MM.1S (cell line): ENCODE results near the gene CIB4.

Experiments
- DNase-seq: peaks from one replicate; pipeline ENCODE4 v3.0.0-alpha.2; 2015
- H2AFZ ChIP-seq: fragments of 300-600 bp; sonication (generic); 2 replicates; pipeline ENCODE4 v1.6.0; 2016; ENCODE audit warnings: antibody characterized with exemption, low read length
- H3F3A ChIP-seq: fragments of 300-600 bp; sonication (generic); 2 replicates; pipeline ENCODE4 v1.6.1; 2016; ENCODE audit warnings: mild to moderate bottlenecking, antibody characterized with exemption, low read length, moderate library complexity, mixed read lengths; ENCODE audit not compliant: insufficient read depth
- H3K27ac ChIP-seq: fragments of 300-600 bp; sonication (generic); 2 replicates; pipeline ENCODE4 v1.5.1; 2016; ENCODE audit warnings: mild to moderate bottlenecking, low read length
- H3K27me3 ChIP-seq: fragments of 300-600 bp; sonication (generic); replicated peaks from 2 replicates; pipeline ENCODE4 v1.6.0; 2016; ENCODE audit warnings: low read length; ENCODE audit not compliant: insufficient read depth
- H3K36me3 ChIP-seq: fragments of 300-600 bp; sonication (generic); replicated peaks from 2 replicates; pipeline ENCODE4 v1.6.1; 2016; ENCODE audit warnings: mild to moderate bottlenecking, low read length, mixed read lengths; ENCODE audit not compliant: insufficient read depth
- H3K4me1 ChIP-seq: fragments of 300-600 bp; sonication (generic); 2 replicates; pipeline ENCODE4 v1.6.1; 2016; ENCODE audit warnings: low read length, mixed read lengths
- H3K4me2 ChIP-seq: fragments of 300-600 bp; sonication (generic); 2 replicates; pipeline ENCODE4 v1.6.0; 2016; ENCODE audit warnings: low read depth, low read length
- H3K4me3 ChIP-seq: fragments of 300-600 bp; sonication (generic); 2 replicates; pipeline ENCODE4 v1.5.1; 2016; ENCODE audit warnings: low read length, mixed read lengths
- H3K79me2 ChIP-seq: fragments of 300-600 bp; sonication (generic); 2 replicates; pipeline ENCODE4 v1.6.1; 2016; ENCODE audit warnings: mixed run types, low read length, mixed read lengths
- H3K9ac ChIP-seq: fragments of 300-600 bp; sonication (generic); 2 replicates; pipeline ENCODE4 v1.6.1; 2016; ENCODE audit warnings: low read length, mixed read lengths
- H3K9me2 ChIP-seq: fragments of 300-600 bp; sonication (generic); replicated peaks from 2 replicates; pipeline ENCODE4 v1.6.1; 2016; ENCODE audit warnings: mild to moderate bottlenecking, low read length, mixed read lengths; ENCODE audit not compliant: insufficient read depth
- H3K9me3 ChIP-seq: fragments of 300-600 bp; sonication (generic); replicated peaks from 2 replicates; pipeline ENCODE4 v1.6.1; 2016; ENCODE audit warnings: mild to moderate bottlenecking, low read length, mixed read lengths; ENCODE audit not compliant: insufficient read depth
- H4K20me1 ChIP-seq: fragments of 300-600 bp; sonication (generic); 2 replicates; pipeline ENCODE4 v1.6.1; 2016; ENCODE audit warnings: mild to moderate bottlenecking, low read length, moderate library complexity, mixed read lengths; ENCODE audit not compliant: insufficient read depth
- EZH2 ChIP-seq: fragments of 300-600 bp; sonication (generic); optimal IDR thresholded peaks from 2 replicates; pipeline ENCODE3; 2017; ENCODE audit warnings: low read depth, mild to moderate bottlenecking, antibody characterized with exemption, low read length, mixed read lengths
- EZH2phosphoT487 ChIP-seq: fragments of 300-600 bp; sonication (generic); IDR thresholded peaks from 2 replicates; pipeline ENCODE4 v1.6.1; 2018; ENCODE audit warnings: antibody characterized with exemption, low read length
- TF ChIP-seq, protein P1 (sequence below): fragments of 300-600 bp; sonication (generic); IDR thresholded peaks from 2 replicates; pipeline ENCODE4 v1.5.1; 2016; ENCODE audit warnings: antibody characterized with exemption, low read length, mixed read lengths

Gene CIB4

DNA sequence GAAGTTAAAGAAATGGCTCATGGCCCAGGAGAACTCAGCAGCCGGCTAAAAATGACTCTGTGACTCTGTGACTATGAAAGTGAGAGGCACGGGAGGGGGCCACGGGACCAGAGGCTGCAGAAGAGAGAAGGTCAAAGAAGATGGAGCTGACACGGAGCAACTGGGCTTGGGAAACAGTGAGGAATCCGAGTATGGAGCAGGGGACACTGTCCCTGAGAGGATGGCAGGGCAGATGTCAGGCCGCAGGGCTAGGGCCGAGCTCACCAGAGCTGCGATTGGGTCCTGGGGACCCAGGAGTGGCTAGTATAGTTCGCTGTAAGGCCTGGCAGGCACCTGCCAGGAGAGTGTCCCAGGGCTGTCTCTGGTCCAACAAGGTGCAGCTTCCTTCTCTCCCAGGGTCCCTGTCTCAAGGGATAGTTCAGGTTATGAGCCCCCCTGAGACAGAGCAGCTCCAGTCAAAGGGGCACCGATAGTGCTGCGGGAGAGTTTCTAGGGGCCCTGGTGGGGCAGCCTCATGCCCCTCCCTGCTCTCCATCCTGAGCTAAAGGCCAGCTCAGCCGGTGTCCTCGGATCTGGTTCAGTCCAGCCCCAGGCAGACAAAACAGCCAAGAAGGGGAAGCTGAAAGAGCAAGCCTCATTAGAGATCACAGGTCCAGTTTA lies 42.7 kb downstream of the CIB4 start:
- Histone ChIP-seq H4K20me1 (no peaks in the 10 kb centered on the region), H3K36me3 (no peaks in the 10 kb centered on the region), H3K79me2 (no peaks in the 10 kb centered on the region), H2AFZ (no peak overlapping the region), H3K9ac (no peak overlapping the region), H3K9me3 (no peaks in the 10 kb centered on the region), H3F3A (no peaks in the 10 kb centered on the region), H3K27ac (no peak overlapping the region), H3K9me2 (no peaks in the 10 kb centered on the region), H3K27me3 (peaks cover 93% of the 10 kb centered on the region), H3K4me1 (no peaks in the 10 kb centered on the region), H3K4me3 (no peak overlapping the region), H3K4me2 (no peak overlapping the region)
- DNase-seq: no peak
- TF ChIP-seq, protein P1, sequence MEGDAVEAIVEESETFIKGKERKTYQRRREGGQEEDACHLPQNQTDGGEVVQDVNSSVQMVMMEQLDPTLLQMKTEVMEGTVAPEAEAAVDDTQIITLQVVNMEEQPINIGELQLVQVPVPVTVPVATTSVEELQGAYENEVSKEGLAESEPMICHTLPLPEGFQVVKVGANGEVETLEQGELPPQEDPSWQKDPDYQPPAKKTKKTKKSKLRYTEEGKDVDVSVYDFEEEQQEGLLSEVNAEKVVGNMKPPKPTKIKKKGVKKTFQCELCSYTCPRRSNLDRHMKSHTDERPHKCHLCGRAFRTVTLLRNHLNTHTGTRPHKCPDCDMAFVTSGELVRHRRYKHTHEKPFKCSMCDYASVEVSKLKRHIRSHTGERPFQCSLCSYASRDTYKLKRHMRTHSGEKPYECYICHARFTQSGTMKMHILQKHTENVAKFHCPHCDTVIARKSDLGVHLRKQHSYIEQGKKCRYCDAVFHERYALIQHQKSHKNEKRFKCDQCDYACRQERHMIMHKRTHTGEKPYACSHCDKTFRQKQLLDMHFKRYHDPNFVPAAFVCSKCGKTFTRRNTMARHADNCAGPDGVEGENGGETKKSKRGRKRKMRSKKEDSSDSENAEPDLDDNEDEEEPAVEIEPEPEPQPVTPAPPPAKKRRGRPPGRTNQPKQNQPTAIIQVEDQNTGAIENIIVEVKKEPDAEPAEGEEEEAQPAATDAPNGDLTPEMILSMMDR: no peak
- no peak for TF ChIP-seq EZH2
- no peak for TF ChIP-seq EZH2phosphoT487

DNA sequence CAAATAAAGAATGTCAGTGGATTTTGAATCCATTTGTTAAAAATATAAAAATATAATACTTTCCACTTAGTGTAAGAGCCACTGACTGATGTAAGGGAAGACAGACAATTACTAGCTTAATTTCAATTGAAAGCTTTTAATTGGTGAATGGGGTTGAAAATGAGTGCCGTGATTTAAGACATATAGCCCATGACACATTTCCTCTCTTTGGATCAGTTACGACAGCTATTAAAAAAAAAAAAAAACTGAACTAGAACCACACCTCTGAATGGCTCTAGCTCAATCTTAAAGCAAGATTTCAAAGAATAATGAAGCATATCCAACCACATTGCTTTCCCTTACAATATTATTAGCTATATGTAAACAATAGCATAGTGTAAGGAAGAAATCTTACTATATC lies 44.0 kb downstream of the CIB4 start:
- Histone ChIP-seq H4K20me1 (no peaks in the 10 kb centered on the region), H3K4me1 (peaks cover 1% of the 10 kb centered on the region), H2AFZ (no peak overlapping the region), H3F3A (no peaks in the 10 kb centered on the region), H3K27ac (no peak overlapping the region), H3K79me2 (no peaks in the 10 kb centered on the region), H3K9me3 (no peaks in the 10 kb centered on the region), H3K9me2 (no peaks in the 10 kb centered on the region), H3K4me3 (no peak overlapping the region), H3K36me3 (no peaks in the 10 kb centered on the region), H3K9ac (no peak overlapping the region), H3K27me3 (peaks cover 94% of the 10 kb centered on the region), H3K4me2 (no peak overlapping the region)
- no peak for DNase-seq
- no peak for TF ChIP-seq EZH2
- TF ChIP-seq, protein P1: no peak
- TF ChIP-seq EZH2phosphoT487: no peak

DNA sequence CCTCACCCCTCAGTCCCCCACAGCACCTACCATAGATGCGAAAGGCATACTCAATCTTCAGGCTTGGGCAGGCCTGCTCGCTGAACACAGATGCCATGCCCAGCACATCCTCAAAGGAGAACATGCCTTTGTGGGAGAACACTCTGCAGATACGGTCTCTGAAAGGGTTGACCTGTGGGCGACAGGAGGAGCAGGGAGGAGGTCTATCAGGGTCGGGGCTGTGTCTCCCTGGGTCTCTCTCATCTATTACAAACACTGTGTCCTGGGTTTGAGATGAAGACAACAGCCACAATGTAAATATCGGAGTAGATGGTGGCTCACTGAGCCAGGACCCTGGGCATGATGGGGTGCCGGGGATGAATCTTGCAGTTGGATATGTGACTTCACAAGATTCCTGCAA lies 46.0 kb downstream of the CIB4 start:
- H3K9ac ChIP-seq: no peak overlapping the region
- no peaks in the 10 kb centered on the region for H3K79me2 ChIP-seq
- H3K4me2 ChIP-seq: no peak overlapping the region
- H3K36me3 ChIP-seq: no peaks in the 10 kb centered on the region
- H3K4me1 ChIP-seq: peaks cover 14% of the 10 kb centered on the region
- H3K9me2 ChIP-seq: no peaks in the 10 kb centered on the region
- DNase-seq: no peak
- 0 out of 2 replicates have a peak, but pooled peaks cover 4% of the 10 kb centered on the region for H4K20me1 ChIP-seq
- peaks cover 96% of the 10 kb centered on the region for H3K27me3 ChIP-seq
- TF ChIP-seq, protein P1: no peak
- no peak for TF ChIP-seq EZH2phosphoT487
- no peak for TF ChIP-seq EZH2
- H3K4me3 ChIP-seq: no peak overlapping the region
- no peaks in the 10 kb centered on the region for H3K9me3 ChIP-seq
- no peak overlapping the region for H3K27ac ChIP-seq
- H3F3A ChIP-seq: no peaks in the 10 kb centered on the region; the same call in 1 of the 2 replicates
- H2AFZ ChIP-seq: no peak overlapping the region
